Esophagus squamous epithelium (tissue), 4 donors: ENCODE measurements around the gene BLOC1S3.

ENCODE experiments used
- CTCF ChIP-seq, 6 experiments: fragments of 450-650 bp in 4 of 6; fragments of 200-600 bp in 2 of 6; sonication (generic) in 2 of 6; IDR thresholded peaks; one replicate each; pipeline ENCODE4 v1.5.1; 2016 to 2019; ENCODE audit warnings: antibody characterized with exemption in 6 of 6, mild to moderate bottlenecking in 4 of 6, moderate library complexity in 4 of 6
- POLR2A ChIP-seq, 4 donors: fragments of 450-650 bp; IDR thresholded peaks; one replicate each; pipeline ENCODE4 v1.6.1; 2017; ENCODE audit warnings: antibody characterized with exemption in 4 of 4, mild to moderate bottlenecking in 4 of 4, moderate library complexity in 3 of 4

GRCh38 chr19:45147835-45148676 lies 30.5 kb upstream of the BLOC1S3 start:
- TF ChIP-seq CTCF (IDR thresholded peaks at IDR 0.05): no peak
- no peak for TF ChIP-seq POLR2A (IDR thresholded peaks at IDR 0.05)
